HG02588 (cell line): ENCODE measurements around the gene CHKA.
A peak's percentile ranks its signal among the peaks of the same experiment; 100 is the strongest.

Source experiments
- ATAC-seq: cut with Tn5 transposase; IDR thresholded peaks from one replicate; pipeline ENCODE4 v1.9.1; 2021; ENCODE audit warnings: mild to moderate bottlenecking, moderate library complexity; ENCODE audit not compliant: unreplicated experiment

Gene CHKA

GRCh38 chr11:68036141-68036716 is 85.0 kb downstream of the CHKA start:
- ATAC-seq = no peak

GRCh38 chr11:68035266-68035876 is 85.8 kb downstream of the CHKA start:
- ATAC-seq = no peak

DNA sequence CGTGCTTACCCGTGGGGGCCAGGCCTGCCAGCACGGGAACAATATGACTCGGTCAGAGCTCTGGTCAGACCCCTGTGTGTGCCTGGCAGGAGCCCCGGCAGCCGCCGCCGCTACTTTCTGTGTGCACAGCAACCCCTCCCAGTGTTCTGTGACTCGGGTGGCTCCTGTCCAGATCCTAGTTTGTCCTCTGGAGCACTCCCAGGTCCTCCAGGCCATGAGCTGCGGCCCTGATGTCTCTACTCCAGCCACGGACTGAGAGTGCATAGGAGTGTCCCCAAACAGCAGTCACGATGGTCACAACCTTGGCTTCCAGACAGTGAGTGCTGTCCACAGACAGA is 87.5 kb downstream of the CHKA start:
- no peak for ATAC-seq

- no peak for ATAC-seq
Measured at GRCh38 chr11:68032997-68033707, 88.0 kb downstream of the CHKA start.

DNA sequence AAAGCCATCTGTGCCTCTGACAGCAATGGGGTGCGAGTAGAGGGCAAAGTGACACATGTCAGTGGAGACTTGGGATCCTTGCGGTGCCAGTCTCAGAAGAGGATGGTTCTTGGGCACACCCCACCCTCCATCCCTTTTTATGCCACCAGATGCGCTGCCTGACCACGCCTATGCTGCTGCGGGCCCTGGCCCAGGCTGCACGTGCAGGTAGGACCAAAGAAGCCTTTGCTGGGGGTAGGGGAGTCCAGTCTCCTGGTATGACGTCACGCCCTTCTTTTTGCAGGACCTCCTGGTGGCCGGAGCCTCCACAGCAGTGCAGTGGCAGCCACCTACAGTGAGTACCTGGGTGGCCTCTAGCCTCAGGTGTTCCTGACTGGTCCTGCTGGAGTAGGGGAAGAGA is 89.2 kb downstream of the CHKA start:
- no peak for ATAC-seq

- ATAC-seq = no peak
Measured at GRCh38 chr11:68031144-68031464, 90.1 kb downstream of the CHKA start.

DNA sequence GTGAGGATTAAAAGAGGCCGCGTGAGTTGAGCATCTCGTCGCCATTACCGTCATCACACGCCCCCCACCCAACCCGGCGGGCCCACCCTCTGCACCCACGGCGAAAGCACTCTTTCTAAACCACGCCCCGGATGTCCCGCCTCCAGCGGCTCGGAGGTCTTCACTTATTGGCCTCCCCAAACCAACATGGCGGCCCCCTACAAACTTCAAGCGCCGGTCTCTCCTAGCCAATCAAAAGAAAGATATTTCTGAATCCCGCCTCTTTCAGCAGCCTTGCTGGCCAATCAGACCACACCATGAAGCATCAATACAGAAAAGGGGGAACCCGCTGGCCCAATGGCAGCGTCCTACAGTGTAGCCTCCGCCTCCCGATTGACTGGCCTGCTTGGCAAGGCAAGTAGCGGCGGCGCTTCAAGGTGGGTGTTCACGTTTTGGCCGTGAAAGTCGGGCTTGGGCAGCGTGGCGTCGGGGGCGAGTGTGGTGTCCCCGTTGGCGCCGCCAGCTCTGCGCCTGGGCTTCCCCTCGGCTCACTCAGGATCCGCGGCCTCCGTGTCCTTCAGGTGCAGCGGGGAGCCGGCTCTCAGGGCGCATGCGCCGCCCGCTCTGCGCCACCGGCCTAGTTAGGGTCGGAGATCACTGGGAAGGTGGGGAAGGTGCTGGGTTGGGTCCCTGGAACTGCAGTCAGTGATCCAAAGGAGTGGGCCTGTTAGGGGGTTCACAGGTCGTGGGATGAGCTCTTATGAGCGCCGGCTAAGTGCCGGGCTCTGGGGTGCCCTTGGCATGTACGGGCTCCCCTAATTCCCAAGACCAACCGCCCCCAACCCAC is 90.7 kb downstream of the CHKA start, which contains the start of gene NDUFS8:
Gene NDUFS8, plus strand, starts transcription at position 364 of the 826 bp plus-strand sequence. CDS start 1,471 bp downstream, outside the sequence.
- ATAC-seq = peak; percentile 89

DNA sequence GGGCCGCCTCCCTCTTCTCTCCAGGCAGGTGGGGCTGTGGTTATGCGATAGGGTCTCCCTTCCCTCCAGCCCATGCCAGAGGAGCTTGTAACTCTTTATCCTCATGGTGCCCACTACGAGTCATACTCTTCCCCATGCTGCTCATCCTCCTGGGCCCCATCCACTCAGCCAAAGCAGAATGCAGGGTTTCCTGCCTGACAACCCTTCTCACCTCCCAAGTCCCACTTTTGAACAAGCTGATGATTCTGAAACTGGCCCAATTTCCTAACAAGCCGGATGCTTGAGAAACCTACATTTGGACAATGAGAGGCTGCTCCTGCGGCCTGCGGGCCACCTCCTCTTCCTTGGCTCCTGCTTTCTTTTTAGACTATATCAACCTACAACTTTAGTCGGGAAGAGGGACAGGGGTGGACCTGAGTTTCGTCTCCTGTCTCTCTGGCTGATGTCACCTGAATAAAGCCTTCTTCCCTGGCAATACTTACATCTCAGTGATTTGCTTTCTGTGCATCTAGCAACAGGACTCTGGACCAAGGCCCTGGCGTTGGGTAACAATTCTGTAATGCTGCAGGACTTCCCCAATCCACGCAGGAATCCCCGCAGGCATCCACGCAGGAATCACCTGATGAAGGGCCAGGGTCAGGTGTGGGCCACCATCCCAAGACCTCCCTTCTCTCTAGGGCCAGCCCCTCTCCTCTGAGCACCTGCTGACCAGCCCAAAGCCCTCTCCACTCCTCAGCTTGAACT is 92.2 kb downstream of the CHKA start:
- no peak for ATAC-seq

- ATAC-seq = no peak
Measured at GRCh38 chr11:68027667-68028066, 93.5 kb downstream of the CHKA start.

- ATAC-seq = no peak
Measured at GRCh38 chr11:68026391-68027105, 94.6 kb downstream of the CHKA start.

GRCh38 chr11:68025047-68025446 is 96.1 kb downstream of the CHKA start:
- no peak for ATAC-seq

GRCh38 chr11:68024508-68024907 is 96.7 kb downstream of the CHKA start:
- ATAC-seq = no peak

GRCh38 chr11:68022531-68022930 is 98.7 kb downstream of the CHKA start:
- ATAC-seq = no peak

- no peak for ATAC-seq
Measured at GRCh38 chr11:68021167-68021787, 99.9 kb downstream of the CHKA start.

GRCh38 chr11:68020575-68020974 is 100.6 kb downstream of the CHKA start:
- no peak for ATAC-seq

- ATAC-seq = no peak
Measured at GRCh38 chr11:68019486-68019885, 101.7 kb downstream of the CHKA start.

DNA sequence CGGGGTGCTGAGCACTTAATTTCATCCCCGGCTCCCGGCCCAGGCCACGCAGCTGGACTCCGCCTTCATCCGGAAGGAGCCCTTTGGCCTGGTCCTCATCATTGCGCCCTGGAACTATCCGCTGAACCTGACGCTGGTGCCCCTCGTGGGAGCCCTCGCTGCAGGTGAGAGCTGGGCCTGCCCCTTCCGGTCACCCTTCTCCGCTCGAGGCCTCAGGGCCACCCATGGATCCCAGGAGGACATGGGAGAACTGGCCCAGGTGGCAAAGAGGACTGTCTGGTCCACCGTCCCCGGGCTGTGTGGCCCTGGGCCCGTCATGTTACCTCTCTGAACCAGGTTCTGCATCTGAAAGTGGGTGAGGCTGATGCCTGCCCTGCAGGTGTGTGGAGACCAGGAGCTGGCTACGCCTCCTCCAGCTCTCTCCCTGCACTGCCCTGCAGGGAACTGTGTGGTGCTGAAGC is 102.4 kb downstream of the CHKA start:
- no peak for ATAC-seq

DNA sequence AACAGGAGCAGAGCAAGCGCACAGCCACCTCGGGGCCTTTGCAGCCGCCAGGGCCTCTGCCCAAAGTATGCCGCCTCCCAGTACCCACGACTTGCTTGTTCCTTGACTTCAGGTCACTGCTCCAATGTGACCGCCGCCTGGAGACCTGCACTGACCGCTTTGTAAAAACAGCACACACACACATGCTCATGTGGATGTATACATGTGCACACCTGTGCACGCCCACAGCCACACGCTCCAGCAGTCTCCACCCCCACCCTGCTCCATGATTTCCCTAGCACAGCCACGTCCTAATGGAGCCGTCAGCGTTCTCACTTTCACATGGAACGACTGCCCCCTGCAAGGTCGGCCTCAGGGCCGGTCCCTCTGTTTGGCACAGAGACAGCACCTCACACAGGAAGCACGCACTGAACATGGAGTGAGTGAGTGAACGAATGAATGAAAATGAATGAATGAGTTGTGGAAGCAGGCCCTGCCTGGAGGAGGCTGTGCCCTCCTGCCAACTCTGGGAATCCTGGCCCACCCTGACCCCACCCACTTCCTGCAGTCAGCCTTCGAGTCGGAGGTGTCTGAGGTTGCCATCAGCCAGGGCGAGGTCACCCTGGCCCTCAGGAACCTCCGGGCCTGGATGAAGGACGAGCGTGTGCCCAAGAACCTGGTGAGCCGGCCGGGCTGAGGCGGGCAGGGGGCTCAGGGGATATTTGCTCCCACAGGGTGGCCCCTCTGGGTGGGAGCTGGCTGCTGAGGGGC is 103.0 kb downstream of the CHKA start:
- no peak for ATAC-seq
